Parathyroid adenoma (tissue), 2 donors: ENCODE results near the gene ARHGEF38.

Source experiments
- H2AFZ ChIP-seq: fragments of 300-600 bp; sonication (generic); one replicate; pipeline ENCODE4 v1.7.0; 2017; ENCODE audit warnings: antibody characterized with exemption, mild to moderate bottlenecking
- H3K27ac ChIP-seq: fragments of 300-600 bp; sonication (generic); one replicate; pipeline ENCODE4 v1.7.0; 2017
- H3K27me3 ChIP-seq: fragments of 300-600 bp; sonication (generic); one replicate; pipeline ENCODE4 v1.7.0; 2017; ENCODE audit warnings: low read length; ENCODE audit not compliant: control insufficient read depth, insufficient read depth
- H3K36me3 ChIP-seq: fragments of 300-600 bp; sonication (generic); one replicate; pipeline ENCODE4 v1.7.0; 2017; ENCODE audit warnings: low read length; ENCODE audit not compliant: control insufficient read depth, insufficient read depth
- H3K4me1 ChIP-seq: fragments of 300-600 bp; sonication (generic); one replicate; pipeline ENCODE4 v1.7.0; 2017; ENCODE audit warnings: control low read depth
- H3K4me2 ChIP-seq: fragments of 300-600 bp; sonication (generic); one replicate; pipeline ENCODE4 v1.7.0; 2017; ENCODE audit warnings: low read length
- H3K4me3 ChIP-seq: fragments of 300-600 bp; sonication (generic); one replicate; pipeline ENCODE4 v1.7.0; 2017; ENCODE audit warnings: low read depth, low read length
- H3K79me2 ChIP-seq: fragments of 300-600 bp; sonication (generic); one replicate; pipeline ENCODE4 v1.7.0; 2017; ENCODE audit warnings: control low read depth
- H3K9ac ChIP-seq: fragments of 300-600 bp; sonication (generic); one replicate; pipeline ENCODE4 v1.7.0; 2017; ENCODE audit warnings: mild to moderate bottlenecking
- H3K9me3 ChIP-seq: fragments of 300-600 bp; sonication (generic); one replicate; pipeline ENCODE4 v1.7.0; 2017; ENCODE audit warnings: low read length; ENCODE audit not compliant: control insufficient read depth
- CTCF ChIP-seq: fragments of 300-600 bp; sonication (generic); IDR thresholded peaks from one replicate; pipeline ENCODE4 v1.7.0; 2017; ENCODE audit warnings: antibody characterized with exemption, mild to moderate bottlenecking
- donor health status: primary hyperparathyroidism.

ARHGEF38 gene

DNA sequence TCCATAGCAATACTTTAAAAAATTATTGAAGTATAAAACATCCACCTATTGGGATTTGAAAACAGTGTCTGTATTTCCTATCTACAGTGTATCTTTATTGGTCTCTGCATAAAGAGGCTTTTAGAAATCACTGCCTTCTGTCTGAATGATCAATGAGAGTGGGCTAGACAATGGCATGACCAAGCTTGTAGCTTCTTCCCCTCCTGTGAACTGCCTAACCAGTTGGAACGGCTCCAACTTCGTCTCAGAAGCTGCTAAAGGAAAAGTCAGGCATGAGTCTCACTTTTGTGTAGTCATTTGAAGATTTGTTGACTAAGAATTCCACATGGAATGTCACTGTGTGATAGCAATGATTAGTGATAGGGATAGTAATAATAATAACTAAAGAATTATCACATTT lies 91.8 kb downstream of the ARHGEF38 start:
- Histone ChIP-seq H3K27me3 (no peaks in the 10 kb centered on the region), H3K4me1 (no peaks in the 10 kb centered on the region), H3K4me2 (no peak overlapping the region), H3K4me3 (no peak overlapping the region), H3K9ac (no peak overlapping the region), H3K36me3 (no peaks in the 10 kb centered on the region), H3K27ac (no peak overlapping the region), H3K79me2 (no peaks in the 10 kb centered on the region), H3K9me3 (no peaks in the 10 kb centered on the region), H2AFZ (no peak overlapping the region)
- no peak for TF ChIP-seq CTCF

DNA sequence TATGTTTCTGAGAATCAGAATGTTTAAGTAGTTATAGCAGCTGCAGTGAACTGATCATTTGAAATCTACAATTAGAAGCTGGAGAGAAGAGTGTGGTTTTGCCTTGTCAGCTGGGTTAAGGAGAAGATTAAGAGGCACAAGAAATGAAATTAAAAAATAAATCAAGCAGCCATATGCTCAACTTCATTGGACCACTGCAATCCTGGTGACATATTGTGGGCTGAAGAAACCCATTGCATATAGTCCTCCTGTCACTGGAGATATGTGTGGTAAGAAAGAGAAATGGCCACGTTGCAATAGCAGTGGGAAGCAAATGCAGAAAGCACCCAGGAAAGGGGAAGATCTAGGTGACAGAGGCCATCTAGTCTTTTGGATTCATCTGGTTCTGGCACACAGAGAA lies 93.0 kb downstream of the ARHGEF38 start:
- Histone ChIP-seq H3K4me3 (no peak overlapping the region), H3K4me1 (no peaks in the 10 kb centered on the region), H3K27ac (no peak overlapping the region), H3K9me3 (no peaks in the 10 kb centered on the region), H3K9ac (no peak overlapping the region), H3K36me3 (no peaks in the 10 kb centered on the region), H3K27me3 (no peaks in the 10 kb centered on the region), H3K4me2 (no peak overlapping the region), H2AFZ (no peak overlapping the region), H3K79me2 (no peaks in the 10 kb centered on the region)
- TF ChIP-seq CTCF = no peak

DNA sequence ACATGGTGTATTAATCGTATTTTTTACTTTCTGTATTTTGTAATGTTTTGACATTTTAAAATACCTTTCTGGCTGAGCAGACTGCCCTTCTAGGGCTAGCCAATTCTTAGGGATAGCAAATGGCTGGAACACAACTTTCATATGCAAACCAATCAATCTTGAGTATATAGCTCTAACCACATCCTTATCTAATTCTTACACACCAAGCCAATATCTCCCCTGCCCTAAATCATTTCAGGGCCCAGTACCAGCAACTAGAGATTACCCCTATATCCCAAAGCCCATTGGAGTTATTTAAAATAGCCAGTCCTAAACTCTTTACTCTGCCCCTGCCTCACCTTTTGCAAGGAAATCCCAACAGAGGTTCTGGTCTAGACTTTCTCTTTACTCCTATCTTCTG lies 97.8 kb downstream of the ARHGEF38 start:
- Histone ChIP-seq H3K9ac (no peak overlapping the region), H3K4me2 (no peak overlapping the region)
- no peak for TF ChIP-seq CTCF

GRCh38 chr4:105651884-105652283 lies 99.5 kb downstream of the ARHGEF38 start:
- Histone ChIP-seq H3K36me3 (no peaks in the 10 kb centered on the region), H3K4me1 (no peaks in the 10 kb centered on the region), H3K27ac (no peak overlapping the region), H3K4me2 (no peak overlapping the region), H2AFZ (no peak overlapping the region), H3K4me3 (no peak overlapping the region), H3K9ac (no peak overlapping the region), H3K27me3 (no peaks in the 10 kb centered on the region), H3K79me2 (no peaks in the 10 kb centered on the region), H3K9me3 (no peaks in the 10 kb centered on the region)
- no peak for TF ChIP-seq CTCF

More for the DNA sequence above, 97.8 kb downstream of the ARHGEF38 start:
- Histone ChIP-seq H3K9me3 (no peaks in the 10 kb centered on the region), H3K4me3 (no peak overlapping the region), H3K36me3 (no peaks in the 10 kb centered on the region), H2AFZ (no peak overlapping the region), H3K79me2 (no peaks in the 10 kb centered on the region), H3K4me1 (no peaks in the 10 kb centered on the region), H3K27me3 (no peaks in the 10 kb centered on the region), H3K27ac (no peak overlapping the region)

GRCh38 chr4:105652286-105652888 lies 100.0 kb downstream of the ARHGEF38 start:
- H3K36me3 ChIP-seq = no peaks in the 10 kb centered on the region
- TF ChIP-seq CTCF = no peak
- no peak overlapping the region for H2AFZ ChIP-seq
- no peaks in the 10 kb centered on the region for H3K9me3 ChIP-seq
- no peaks in the 10 kb centered on the region for H3K4me1 ChIP-seq
- H3K27me3 ChIP-seq = no peaks in the 10 kb centered on the region
- no peak overlapping the region for H3K4me2 ChIP-seq
- H3K9ac ChIP-seq = no peak overlapping the region
- H3K27ac ChIP-seq = no peak overlapping the region
- H3K79me2 ChIP-seq = no peaks in the 10 kb centered on the region
- H3K4me3 ChIP-seq = no peak overlapping the region
